GM19193 (cell line): ENCODE results near the gene DPY19L2.

ENCODE experiments used
- POLR2A ChIP-seq: IDR thresholded peaks from 4 replicates; pipeline ENCODE4 v1.6.1; 2011; ENCODE audit not compliant: insufficient read depth, insufficient read length; ENCODE audit errors: extremely low read depth

The DPY19L2 gene

GRCh38 chr12:63668028-63668799, at the start of gene DPY19L2:
Gene DPY19L2, minus strand, starts transcription at chr12:63668493. Its CDS starts 100 bp downstream, at chr12:63668393.
- TF ChIP-seq POLR2A: no peak

GRCh38 chr12:63706336-63706735, 38.0 kb upstream of the DPY19L2 start:
- no peak for TF ChIP-seq POLR2A

GRCh38 chr12:63525831-63526230, 142.5 kb downstream of the DPY19L2 start:
- TF ChIP-seq POLR2A: no peak

GRCh38 chr12:63521706-63522105, 146.6 kb downstream of the DPY19L2 start:
- no peak for TF ChIP-seq POLR2A
